Kidney (tissue), 14 donors: ENCODE data around the gene HSPA12A. TPM values are rescaled to one million over a fixed set of nuclear protein-coding genes. Genes with fewer than 3 reads are reported as not detected.
"Not testable (repeated sequence)": the region's sequence is repeated elsewhere in the genome, so short reads cannot be mapped to it uniquely, and the experiment has no call there.

ENCODE experiments used
- DNase-seq, 5 donors: peaks; one replicate each; pipeline ENCODE4 v3.0.0-alpha.2; 2013 to 2020
- FAIRE-seq: peaks from 2 replicates; lab custom pipeline; 2012; peaks lifted over from hg19 to GRCh38; lab: Jason Lieb, UNC
- H3K27ac ChIP-seq, 2 donors: one replicate each; pipeline ENCODE4 v1.7.0; 2013; ENCODE audit warnings: low read depth in 2 of 2, low read length in 2 of 2, inconsistent platforms in 1 of 2
- H3K27me3 ChIP-seq: one replicate; pipeline ENCODE4 v1.7.1; 2013; ENCODE audit warnings: low read length, inconsistent platforms; ENCODE audit not compliant: control insufficient read depth, insufficient read depth
- H3K36me3 ChIP-seq, 3 donors: one replicate each; pipeline versions ENCODE4 v1.7.0 to v1.7.1; 2013; ENCODE audit warnings: low read length in 3 of 3, control low read depth in 1 of 3, inconsistent platforms in 1 of 3; ENCODE audit not compliant: insufficient read depth in 3 of 3, control insufficient read depth in 2 of 3
- H3K4me1 ChIP-seq, 3 donors: one replicate each; pipeline versions ENCODE4 v1.7.0 to v1.7.1; 2013; ENCODE audit warnings: low read length in 3 of 3, inconsistent platforms in 1 of 3, low read depth in 1 of 3; ENCODE audit not compliant: control insufficient read depth in 2 of 3, insufficient read depth in 2 of 3
- H3K4me3 ChIP-seq, 3 donors: one replicate each; pipeline versions ENCODE4 v1.7.0 to v1.8.1; 2013; ENCODE audit warnings: low read length in 3 of 3, control low read depth in 1 of 3, inconsistent platforms in 1 of 3
- H3K9ac ChIP-seq, 3 donors: one replicate each; pipeline versions ENCODE4 v1.7.0 to v1.7.1; 2013; ENCODE audit warnings: low read length in 3 of 3, control low read depth in 1 of 3, inconsistent platforms in 1 of 3
- H3K9me3 ChIP-seq, 3 donors: one replicate each; pipeline versions ENCODE4 v1.7.0 to v1.7.1; 2013; ENCODE audit warnings: low read length in 3 of 3, control low read depth in 1 of 3, inconsistent platforms in 1 of 3; ENCODE audit not compliant: control insufficient read depth in 2 of 3, insufficient read depth in 1 of 3
- CTCF ChIP-seq: IDR thresholded peaks from 3 replicates; pipeline ENCODE4 v1.5.1; 2012; ENCODE audit warnings: mild to moderate bottlenecking, moderate library complexity, borderline replicate concordance; ENCODE audit not compliant: insufficient read depth; ENCODE audit errors: extremely low read depth
- intact Hi-C: fragments of 100-400 bp; cut with DNase I; formaldehyde crosslinking; loops from one replicate; pipeline ENCODE4 v1.11.1; 2022
- polyA plus RNA-seq: library from polyadenylated mRNA; stranded (reverse); fragments of 350-450 nt; fragmentation: Illumina TruSeq; extraction: RNeasy Lipid Tissue Mini Kit (QIAGEN cat#74804); gene quantifications from one replicate; pipeline ENCODE4 v1.2.3, GENCODE V29; 2014; ENCODE audit warnings: low read depth, low replicate concordance; ENCODE audit not compliant: insufficient read depth
- total RNA-seq: library from RNA; stranded (reverse); fragmentation: NEBNext Ultra II Directional; extraction: Animal tissue kit (Norgen Biotek cat#: 25700); gene quantifications from one replicate; pipeline ENCODE4 v1.2.1, GENCODE V29; 2021
- donor health status: control.
- donor health status: control.
- donor health status: control.
- donor health status: control.
- donor health status: control.
- donor health status: DM: yes; HTN: yes; CAD: no.
- donor health status: Normal renal cell carcinoma (clear cell type).

Gene HSPA12A
- total and polyA plus RNA-seq, 2 donors from 2014 or later = 18.9 to 33.5 TPM

GRCh38 chr10:116715341-116715740 lies 27.0 kb downstream of the HSPA12A start:
- no peak for TF ChIP-seq CTCF
- intact Hi-C loops = no loop called here
- H3K9me3 ChIP-seq = no peaks in the 10 kb centered on the region
- no peak overlapping the region for H3K27ac ChIP-seq
- FAIRE-seq (no peak), DNase-seq (no peak)
- no peak overlapping the region for H3K4me3 ChIP-seq
- H3K36me3 ChIP-seq = no peaks in the 10 kb centered on the region
- H3K9ac ChIP-seq = no peak overlapping the region
- no peaks in the 10 kb centered on the region for H3K27me3 ChIP-seq
- peaks cover 4 to 48% (median 34%) of the 10 kb centered on the region in 3 donors for H3K4me1 ChIP-seq

- Histone ChIP-seq H3K4me3 (no peak overlapping the region), H3K9me3 (no peaks in the 10 kb centered on the region), H3K36me3 (no peaks in the 10 kb centered on the region), H3K9ac (no peak overlapping the region), H3K4me1 (peaks cover 0 to 41% (median 29%) of the 10 kb centered on the region in 3 donors), H3K27ac (no peak overlapping the region), H3K27me3 (no peaks in the 10 kb centered on the region)
- no peak for TF ChIP-seq CTCF
- intact Hi-C loops = no loop called here
- FAIRE-seq (no peak), DNase-seq (no peak)
These were observed 28.5 kb downstream of the HSPA12A start for GRCh38 chr10:116713846-116714245.

- Histone ChIP-seq H3K9ac (no peak overlapping the region), H3K36me3 (no peaks in the 10 kb centered on the region), H3K4me1 (peaks cover 0 to 33% (median 25%) of the 10 kb centered on the region in 3 donors), H3K27ac (no peak overlapping the region), H3K9me3 (no peaks in the 10 kb centered on the region), H3K27me3 (no peaks in the 10 kb centered on the region), H3K4me3 (no peak overlapping the region)
- FAIRE-seq (no peak), DNase-seq (no peak)
- intact Hi-C loops = no loop called here
- no peak for TF ChIP-seq CTCF
These were observed 29.3 kb downstream of the HSPA12A start for GRCh38 chr10:116712989-116713543.

GRCh38 chr10:116712519-116712918 lies 29.8 kb downstream of the HSPA12A start:
- intact Hi-C loops = no loop called here
- FAIRE-seq = no peak
- H3K27ac ChIP-seq = no peak overlapping the region

GRCh38 chr10:116711803-116712202 lies 30.6 kb downstream of the HSPA12A start:
- H3K36me3 ChIP-seq, DNase-seq, H3K9me3 ChIP-seq, H3K27ac ChIP-seq, intact Hi-C loops, H3K9ac ChIP-seq, FAIRE-seq, H3K27me3 ChIP-seq, H3K4me3 ChIP-seq: not testable (repeated sequence)
- H3K4me1 ChIP-seq = peaks cover 0 to 27% (median 19%) of the 10 kb centered on the region in 3 donors

More at GRCh38 chr10:116712519-116712918, 29.8 kb downstream of the HSPA12A start:
- H3K36me3 ChIP-seq = no peaks in the 10 kb centered on the region
- H3K9ac ChIP-seq = no peak overlapping the region
- H3K9me3 ChIP-seq = no peaks in the 10 kb centered on the region
- no peak for TF ChIP-seq CTCF
- no peaks in the 10 kb centered on the region for H3K27me3 ChIP-seq
- no peak overlapping the region for H3K4me3 ChIP-seq
- H3K4me1 ChIP-seq = peaks cover 0 to 29% (median 23%) of the 10 kb centered on the region in 3 donors
- peak in 1 of 5 donors; percentile 46 for DNase-seq
